PC-3 (cell line): Measurements from ENCODE around the gene TIMP3. TPM values are rescaled to one million over a fixed set of nuclear protein-coding genes. Genes with fewer than 3 reads are reported as not detected.

Source experiments
- ATAC-seq: fragments of 200-7000 bp; cut with Tn5 transposase; 2 replicates; pipeline ENCODE4 v1.9.1; 2020; ENCODE audit warnings: mild to moderate bottlenecking, moderate library complexity
- BruUV-seq: library from RNA; stranded (reverse); fragments of 400-500 nt; replicated peaks from 2 replicates; lab custom pipeline; 2021; lab: Mats Ljungman, UMichigan
- CTCF ChIA-PET: fragments of 300-600 bp; sonication (Branson Sonifier 250); formaldehyde crosslinking; loops from one replicate; lab custom pipeline; 2022; ENCODE audit warnings: antibody characterized with exemption; lab: Charles Lee
- POLR2A ChIA-PET: fragments of 300-600 bp; sonication (Branson Sonifier 250); formaldehyde crosslinking; loops from one replicate; lab custom pipeline; 2022; ENCODE audit warnings: antibody characterized with exemption; ENCODE audit not compliant: unreplicated experiment; lab: Charles Lee
- DNase-seq: peaks from one replicate; pipeline ENCODE4 v3.0.0-alpha.2; 2015
- H2AFZ ChIP-seq: fragments of 300-600 bp; sonication (generic); 2 replicates; pipeline ENCODE4 v1.6.0; 2016; ENCODE audit warnings: antibody characterized with exemption, low read length
- H3F3A ChIP-seq: fragments of 300-600 bp; sonication (generic); one replicate; pipeline ENCODE4 v1.6.0; 2017; ENCODE audit warnings: antibody characterized with exemption, low read length, control low read depth, mild to moderate bottlenecking; ENCODE audit not compliant: unreplicated experiment
- H3K27ac ChIP-seq: fragments of 300-600 bp; sonication (generic); 2 replicates; pipeline ENCODE4 v1.5.1; 2016; ENCODE audit warnings: mild to moderate bottlenecking, low read length
- H3K27me3 ChIP-seq: fragments of 300-600 bp; sonication (generic); 2 replicates; pipeline ENCODE4 v1.6.1; 2016; ENCODE audit warnings: low read length, mixed read lengths
- H3K36me3 ChIP-seq: fragments of 300-600 bp; sonication (generic); 2 replicates; pipeline ENCODE4 v1.6.1; 2016; ENCODE audit warnings: low read depth, mixed run types, low read length, mixed read lengths
- H3K4me1 ChIP-seq: fragments of 300-600 bp; sonication (generic); 2 replicates; pipeline ENCODE4 v1.5.1; 2016; ENCODE audit warnings: low read length; ENCODE audit not compliant: insufficient read depth
- H3K4me2 ChIP-seq: fragments of 300-600 bp; sonication (generic); 2 replicates; pipeline ENCODE4 v1.6.0; 2016; ENCODE audit warnings: low read length
- H3K4me3 ChIP-seq: fragments of 300-600 bp; sonication (generic); 2 replicates; pipeline ENCODE4 v1.5.1; 2016; ENCODE audit warnings: mild to moderate bottlenecking, low read length, mixed read lengths
- H3K79me2 ChIP-seq: fragments of 300-600 bp; sonication (generic); 2 replicates; pipeline ENCODE4 v1.6.1; 2017; ENCODE audit warnings: low read length, mixed read lengths
- H3K9ac ChIP-seq: fragments of 300-600 bp; sonication (generic); 2 replicates; pipeline ENCODE4 v1.6.0; 2016; ENCODE audit warnings: mild to moderate bottlenecking, low read length
- H3K9me2 ChIP-seq: fragments of 300-600 bp; sonication (generic); replicated peaks from 2 replicates; pipeline ENCODE4 v1.6.1; 2016; ENCODE audit warnings: mixed run types, low read length, mixed read lengths
- H3K9me3 ChIP-seq: fragments of 300-600 bp; sonication (generic); 2 replicates; pipeline ENCODE4 v1.6.1; 2016; ENCODE audit warnings: low read length, mixed read lengths
- H4K20me1 ChIP-seq: fragments of 300-600 bp; sonication (generic); 2 replicates; pipeline ENCODE4 v1.6.1; 2016; ENCODE audit warnings: low read length, mixed read lengths
- CTCF ChIP-seq: fragments of 300-600 bp; sonication (generic); conservative IDR thresholded peaks from 2 replicates; pipeline ENCODE4 v1.5.1; 2017; ENCODE audit warnings: antibody characterized with exemption, low read depth, mild to moderate bottlenecking, low read length
- EZH2 ChIP-seq: fragments of 300-600 bp; sonication (generic); IDR thresholded peaks from one replicate; pipeline ENCODE4 v1.6.1; 2017; ENCODE audit warnings: antibody characterized with exemption, mild to moderate bottlenecking, low read length; ENCODE audit not compliant: unreplicated experiment
- EZH2phosphoT487 ChIP-seq: fragments of 300-600 bp; sonication (generic); IDR thresholded peaks from 2 replicates; pipeline ENCODE4 v1.6.1; 2018; ENCODE audit warnings: mild to moderate bottlenecking, antibody characterized with exemption, low read length, borderline replicate concordance
- intact Hi-C: fragments of 100-400 bp; cut with micrococcal nuclease; formaldehyde crosslinking; loops from 2 replicates; pipeline ENCODE4 v1.9.0; 2023
- total RNA-seq: library from RNA; depleted of rRNA; stranded (reverse); fragments of >200 nt; gene quantifications from 2 replicates; pipeline ENCODE4 v1.2.3, GENCODE V29; 2014

Gene TIMP3
- total RNA-seq, 1 experiment from 2014 or later, result not detected

- DNase-seq, result no peak
- H3K27me3 ChIP-seq, result no peaks in the 10 kb centered on the region
- ChIA-PET POLR2A (no interaction called here), CTCF (no interaction called here)
- no peak overlapping the region for H3K9ac ChIP-seq
- no peaks in the 10 kb centered on the region for H4K20me1 ChIP-seq
- no peak for ATAC-seq
- no peak for TF ChIP-seq EZH2phosphoT487
- no peak for TF ChIP-seq CTCF
- no peak for TF ChIP-seq EZH2
- no peaks in the 10 kb centered on the region for H3K36me3 ChIP-seq
- no peaks in the 10 kb centered on the region for H3K79me2 ChIP-seq
- intact Hi-C loops, result no loop called here
- no peak overlapping the region for H3K4me3 ChIP-seq
- no peak overlapping the region for H3K27ac ChIP-seq
- no TSS peak for BruUV-seq
- no peak overlapping the region for H2AFZ ChIP-seq
- no peak overlapping the region for H3K4me2 ChIP-seq
- H3F3A ChIP-seq, result no peaks in the 10 kb centered on the region
- no peaks in the 10 kb centered on the region for H3K9me2 ChIP-seq
- no peaks in the 10 kb centered on the region for H3K9me3 ChIP-seq
- H3K4me1 ChIP-seq, result no peaks in the 10 kb centered on the region
Measured at GRCh38 chr22:32758866-32759385, 42.6 kb upstream of the TIMP3 start.

- no peaks in the 10 kb centered on the region for H3F3A ChIP-seq
- H4K20me1 ChIP-seq, result no peaks in the 10 kb centered on the region
- no peaks in the 10 kb centered on the region for H3K27me3 ChIP-seq
- ChIA-PET POLR2A (no interaction called here), CTCF (no interaction called here)
- no peak overlapping the region for H3K9ac ChIP-seq
- ATAC-seq, result no peak
- no peaks in the 10 kb centered on the region for H3K36me3 ChIP-seq
- no peak overlapping the region for H2AFZ ChIP-seq
- no peaks in the 10 kb centered on the region for H3K9me3 ChIP-seq
- DNase-seq, result no peak
- no peak overlapping the region for H3K27ac ChIP-seq
- intact Hi-C loops, result no loop called here
- TF ChIP-seq EZH2 (no peak), EZH2phosphoT487 (no peak), CTCF (no peak)
- no peaks in the 10 kb centered on the region for H3K4me1 ChIP-seq
- no peaks in the 10 kb centered on the region for H3K9me2 ChIP-seq
- H3K4me2 ChIP-seq, result no peak overlapping the region
- no TSS peak for BruUV-seq
- no peaks in the 10 kb centered on the region for H3K79me2 ChIP-seq
- no peak overlapping the region for H3K4me3 ChIP-seq
Measured at GRCh38 chr22:32760396-32760795, 41.1 kb upstream of the TIMP3 start.

- Histone ChIP-seq H3K27ac (no peak overlapping the region), H3K27me3 (no peaks in the 10 kb centered on the region), H4K20me1 (no peaks in the 10 kb centered on the region), H3F3A (no peaks in the 10 kb centered on the region), H3K9me2 (no peaks in the 10 kb centered on the region), H3K9me3 (no peaks in the 10 kb centered on the region), H3K36me3 (no peaks in the 10 kb centered on the region), H3K9ac (no peak overlapping the region), H3K4me3 (no peak overlapping the region), H3K79me2 (no peaks in the 10 kb centered on the region), H3K4me1 (no peaks in the 10 kb centered on the region), H2AFZ (no peak overlapping the region), H3K4me2 (no peak overlapping the region)
- DNase-seq (no peak), ATAC-seq (no peak)
- TF ChIP-seq EZH2 (no peak), EZH2phosphoT487 (no peak), CTCF (no peak)
- intact Hi-C loops, result no loop called here
- POLR2A ChIA-PET, result no interaction called here
- no TSS peak for BruUV-seq
- CTCF ChIA-PET, result no interaction called here
Measured at GRCh38 chr22:32760815-32761214, 40.7 kb upstream of the TIMP3 start.
